ENCODE measurements around the gene CIAPIN1.
"Not testable (repeated sequence)": the region's sequence is repeated elsewhere in the genome, so short reads cannot be mapped to it uniquely, and the experiment has no call there.

CIAPIN1 gene

GRCh38 chr16:57439947-57440346 is 7.2 kb downstream of the CIAPIN1 start:
- not testable (repeated sequence) for FAIRE-seq

- FAIRE-seq: no peak
These were observed 11.3 kb downstream of the CIAPIN1 start for GRCh38 chr16:57435838-57436237.

- no peak for FAIRE-seq
These were observed 13.2 kb downstream of the CIAPIN1 start for GRCh38 chr16:57434003-57434402.

DNA sequence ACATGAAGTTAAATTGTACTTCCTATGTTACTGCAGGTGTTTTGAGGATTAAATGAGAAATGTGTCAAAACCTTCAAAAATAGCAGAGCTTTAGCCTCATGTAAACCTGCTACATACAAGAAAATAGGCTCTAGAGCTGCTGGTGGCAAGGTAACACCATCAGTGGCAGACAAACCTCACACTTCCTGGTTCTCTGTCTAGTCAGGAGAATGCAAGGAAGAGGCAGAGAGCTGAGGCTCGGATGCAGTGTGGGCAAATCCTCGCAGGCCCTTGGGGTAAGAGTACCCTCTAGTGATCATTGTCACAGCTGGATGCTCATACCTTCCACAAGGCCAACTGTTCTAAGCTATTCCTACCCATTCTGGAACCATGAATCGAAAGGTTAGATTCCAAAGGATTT is 14.2 kb downstream of the CIAPIN1 start:
- FAIRE-seq: no peak

- FAIRE-seq: no peak
These were observed 14.7 kb downstream of the CIAPIN1 start for GRCh38 chr16:57432505-57432904.

- FAIRE-seq: no peak
These were observed 16.2 kb downstream of the CIAPIN1 start for GRCh38 chr16:57430955-57431354.

DNA sequence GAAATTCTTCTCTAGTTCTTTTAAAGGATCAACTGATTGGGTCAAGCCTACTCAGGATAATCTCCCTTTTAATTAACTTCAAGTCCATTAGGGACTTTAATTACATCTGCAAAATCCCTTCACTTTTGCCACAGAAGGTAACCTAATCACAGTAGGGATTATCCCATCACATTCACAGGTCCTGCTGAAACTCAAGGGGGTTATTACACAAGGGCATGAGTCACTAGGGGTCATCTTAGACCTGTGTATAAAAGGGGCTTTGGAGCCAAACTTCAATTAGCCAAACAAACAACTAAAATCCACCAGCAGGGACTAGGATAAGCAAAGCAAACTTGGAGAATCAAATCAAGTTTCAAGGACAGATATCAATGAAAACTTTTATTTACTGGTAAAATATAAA is 19.4 kb downstream of the CIAPIN1 start:
- no peak for FAIRE-seq

DNA sequence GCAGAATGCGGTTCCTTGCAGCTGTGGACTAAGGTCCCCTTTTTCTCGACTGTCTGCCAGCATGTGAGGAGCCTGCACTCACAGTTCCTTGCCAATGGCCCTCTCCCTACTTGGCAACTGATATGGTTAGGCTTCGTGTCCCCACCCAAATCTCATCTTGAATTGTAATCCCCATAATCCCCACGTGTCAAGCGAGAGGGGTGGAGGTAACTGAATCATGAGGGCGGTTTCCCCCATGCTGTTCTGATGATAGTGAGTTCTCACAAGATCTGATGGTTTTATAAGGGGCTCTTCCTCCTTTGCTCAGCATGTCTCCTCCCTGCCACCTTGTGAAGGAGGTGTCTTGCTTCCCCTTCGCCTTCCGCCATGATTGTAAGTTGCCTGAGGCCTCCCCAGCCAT is 19.9 kb downstream of the CIAPIN1 start:
- no peak for FAIRE-seq

DNA sequence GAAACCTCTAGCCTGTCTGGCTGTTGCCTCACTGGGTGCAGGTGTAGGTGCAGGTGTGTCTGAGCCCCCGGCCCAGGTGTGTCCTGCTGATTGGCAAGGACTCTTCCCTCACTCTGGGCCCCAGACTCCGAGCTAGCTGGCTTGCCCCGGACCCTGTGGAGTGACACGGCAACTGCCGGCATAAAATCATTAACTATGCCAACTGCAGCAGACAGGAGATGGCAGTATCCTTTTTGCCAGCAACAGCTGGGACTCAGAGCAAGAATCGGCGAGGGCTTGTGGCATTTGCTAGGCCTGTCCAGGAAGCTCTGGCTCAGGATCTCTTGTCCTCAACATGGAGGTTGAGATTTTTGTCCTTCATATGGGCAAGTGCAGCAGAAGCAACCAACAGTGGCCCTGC is 20.8 kb downstream of the CIAPIN1 start:
- FAIRE-seq: no peak

DNA sequence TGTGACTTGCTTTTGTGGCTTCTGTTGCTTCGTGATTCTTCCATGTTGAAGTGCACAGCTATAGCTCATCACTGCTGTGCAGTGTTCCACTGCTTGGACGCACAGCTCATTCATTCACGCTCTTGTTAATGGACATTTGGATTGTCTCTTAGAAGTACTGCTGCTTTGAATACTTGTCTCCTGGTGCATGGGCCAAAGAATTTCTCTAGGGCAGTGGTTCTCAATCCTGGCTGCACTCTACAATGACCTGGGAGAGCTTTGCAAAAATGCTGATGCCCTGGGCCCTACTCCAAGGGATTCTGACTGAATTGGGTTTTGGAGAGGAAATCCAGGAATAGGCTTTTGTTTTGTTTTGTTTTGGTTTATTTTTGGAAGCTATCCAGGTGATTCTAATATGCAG is 22.6 kb downstream of the CIAPIN1 start:
- no peak for FAIRE-seq

DNA sequence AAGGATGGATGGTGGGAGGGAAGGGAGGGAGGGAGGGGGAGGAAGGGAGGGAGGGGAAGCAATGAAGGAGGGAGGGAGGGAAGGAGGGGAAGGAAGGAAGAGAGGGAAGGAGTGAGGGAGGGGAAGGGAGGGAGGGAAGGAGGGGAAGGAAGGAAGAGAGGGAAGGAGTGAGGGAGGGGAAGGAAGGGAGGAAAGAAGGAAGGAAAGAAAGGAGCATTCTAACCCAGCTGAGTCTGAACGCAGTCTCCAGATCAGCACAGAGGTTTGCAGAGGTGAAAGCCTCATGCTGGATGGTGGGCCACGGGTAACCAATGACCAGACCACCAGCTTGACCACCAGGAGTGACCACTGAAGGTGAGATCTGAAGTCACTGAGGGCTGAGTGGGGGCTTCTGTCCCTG is 24.0 kb downstream of the CIAPIN1 start:
- no peak for FAIRE-seq

GRCh38 chr16:57422026-57422944 is 24.9 kb downstream of the CIAPIN1 start:
- peak; percentile 53 for FAIRE-seq

DNA sequence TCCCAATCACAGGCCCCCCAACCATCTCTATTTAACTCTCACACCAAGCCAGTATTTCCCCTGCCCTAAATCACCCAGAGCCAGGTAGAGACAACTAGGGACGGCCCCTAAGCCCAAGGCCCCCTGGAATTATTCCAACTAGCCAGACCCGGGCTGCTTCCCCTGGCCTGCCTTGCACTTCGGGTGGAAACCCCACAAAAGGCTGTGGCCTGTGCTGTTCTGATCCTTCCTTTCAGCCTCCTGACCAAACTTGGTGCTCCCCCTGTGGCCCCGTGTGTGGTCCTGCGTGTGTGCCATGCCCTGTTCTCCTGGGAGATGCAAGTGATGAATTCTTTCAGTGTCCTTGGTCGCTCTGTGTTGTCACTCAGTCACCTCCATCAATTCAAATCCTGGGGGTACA is 27.7 kb downstream of the CIAPIN1 start:
- no peak for FAIRE-seq

GRCh38 chr16:57416084-57416483 is 31.1 kb downstream of the CIAPIN1 start:
- FAIRE-seq: no peak

- no peak for FAIRE-seq
These were observed 33.5 kb downstream of the CIAPIN1 start for GRCh38 chr16:57413733-57414132.

DNA sequence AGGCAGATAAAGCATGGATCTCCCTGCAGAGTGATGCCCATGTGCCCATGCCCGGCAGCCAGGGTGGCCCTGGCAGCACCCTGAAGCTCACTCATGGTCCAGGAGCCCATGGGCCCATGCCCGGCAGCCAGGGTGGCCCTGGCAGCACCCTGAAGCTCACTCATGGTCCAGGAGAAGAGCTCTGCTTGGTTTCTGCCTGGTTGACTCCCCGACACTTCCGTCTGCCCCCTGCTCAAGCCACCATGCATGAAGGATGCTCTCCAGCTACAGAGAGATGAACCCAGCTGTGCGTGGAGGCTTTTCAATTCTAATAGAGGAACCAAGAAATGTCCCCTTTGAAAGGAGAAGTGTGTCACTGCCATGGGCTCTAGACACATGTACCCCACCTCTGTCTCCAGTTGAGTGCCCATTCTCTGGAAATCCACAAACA is 33.9 kb downstream of the CIAPIN1 start:
- FAIRE-seq: no peak

DNA sequence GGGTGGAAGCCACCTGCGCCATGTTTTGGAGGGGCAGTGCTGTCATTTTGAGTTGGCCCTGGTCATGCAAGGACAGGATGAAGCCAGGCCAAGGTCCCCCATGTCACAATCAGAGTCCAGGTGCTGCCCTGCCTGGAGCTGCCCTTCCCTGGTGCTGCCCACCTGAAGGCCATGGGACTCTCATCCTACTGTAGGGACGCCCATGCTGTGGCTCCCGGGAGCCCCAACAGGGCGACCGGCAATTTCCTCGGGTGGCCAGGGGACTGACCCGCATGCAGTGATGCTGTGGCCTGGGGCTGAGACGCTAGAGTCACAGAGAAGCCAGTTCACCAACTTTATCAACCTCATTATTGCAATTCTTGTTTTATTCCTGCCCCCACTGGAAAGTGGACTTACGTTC is 34.6 kb downstream of the CIAPIN1 start:
- no peak for FAIRE-seq

- FAIRE-seq: no peak
These were observed 35.7 kb downstream of the CIAPIN1 start for GRCh38 chr16:57411362-57411976.

DNA sequence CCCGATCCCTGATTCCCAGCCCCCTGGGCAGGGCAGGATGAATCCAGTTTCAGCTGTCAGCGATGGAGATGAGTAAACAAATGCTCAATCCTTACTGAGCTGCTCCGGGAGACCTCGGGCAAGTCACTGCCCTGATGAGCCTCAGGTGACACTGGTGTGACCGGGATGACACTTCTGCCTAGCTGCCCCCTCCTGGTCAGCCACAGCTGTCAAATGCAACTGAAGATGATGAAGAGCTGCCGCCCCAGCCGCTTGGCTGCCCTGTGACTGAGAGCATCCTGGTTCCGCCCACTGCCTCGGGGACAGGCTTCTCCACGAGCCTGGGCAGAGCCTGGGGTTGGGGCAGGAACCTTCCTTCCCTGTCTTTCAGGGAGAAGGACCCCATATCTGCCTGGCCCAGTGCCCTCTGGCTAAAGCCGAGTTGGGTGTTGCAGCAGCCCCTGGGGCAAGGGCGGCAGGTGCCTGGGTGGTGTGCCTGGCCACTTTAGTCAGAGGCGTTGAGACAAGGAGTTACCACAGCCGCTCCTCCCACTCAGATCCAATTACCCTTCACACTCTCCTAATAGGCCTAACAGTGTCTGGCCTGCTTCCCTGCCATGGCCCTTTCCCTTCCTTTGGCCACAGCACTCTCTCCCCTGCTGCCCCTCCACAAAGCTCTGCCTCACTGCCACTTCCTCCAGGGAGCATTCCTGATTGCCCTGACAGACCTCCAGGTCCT is 37.2 kb downstream of the CIAPIN1 start:
- FAIRE-seq: no peak

- no peak for FAIRE-seq
These were observed 38.1 kb downstream of the CIAPIN1 start for GRCh38 chr16:57409065-57409464.

DNA sequence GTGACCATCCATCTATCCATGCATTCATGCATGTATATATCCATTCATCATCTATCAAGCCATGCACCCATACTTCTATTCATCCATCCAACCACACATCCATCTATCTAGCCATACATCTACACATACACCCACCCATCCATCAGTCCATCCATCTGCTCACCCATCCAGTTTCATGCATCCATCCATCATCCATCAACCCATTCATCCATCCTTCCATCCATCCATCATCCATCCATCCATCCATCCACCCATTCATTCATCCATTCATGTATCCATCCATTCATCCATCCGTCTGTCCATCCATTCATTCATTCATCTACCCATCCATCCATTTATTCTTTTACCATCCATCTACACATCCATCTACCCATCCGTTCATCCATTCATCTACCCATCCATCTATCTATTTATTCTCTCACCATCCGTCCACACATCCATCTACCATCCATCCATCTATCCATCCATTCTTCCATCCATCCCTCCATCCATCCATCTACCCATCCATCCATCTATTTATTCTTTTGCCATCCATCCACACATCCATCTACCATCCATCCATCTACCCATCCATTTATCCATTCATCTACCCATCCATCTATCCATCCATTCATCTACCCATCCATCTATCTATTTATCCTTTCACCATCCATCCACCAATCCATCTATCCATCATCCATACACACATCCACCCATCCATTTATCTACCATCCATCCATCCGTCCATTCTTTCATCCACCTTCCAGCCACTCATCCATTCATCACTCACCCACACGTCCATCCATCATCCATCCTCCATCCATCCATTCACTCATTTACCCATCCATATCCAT is 39.4 kb downstream of the CIAPIN1 start:
- FAIRE-seq: no peak

- no peak for FAIRE-seq
These were observed 40.3 kb downstream of the CIAPIN1 start for GRCh38 chr16:57406881-57407280.

GRCh38 chr16:57405097-57405496 is 42.1 kb downstream of the CIAPIN1 start:
- FAIRE-seq: no peak

All from endometrium (tissue), 2 donors.